Stimulated activated effector memory CD8-positive, alpha-beta T cell treated with anti-CD3 and anti-CD28 coated beads, Interleukin-12 subunit alpha, Interleukin-12 subunit beta, amount 100 ng/mL, for 72 hours (primary cell): ENCODE data around the gene LYPLAL1.
A peak's percentile ranks its signal among the peaks of the same experiment; 100 is the strongest.

Experiments
- ATAC-seq: fragments of 150-1000 bp; cut with Tn5 transposase; 2 replicates; pipeline ENCODE4 v1.10.0; 2021
- DNase-seq, 2 donors: peaks; one replicate each; pipeline ENCODE4 v3.0.0; 2021 to 2022; ENCODE audit warnings: low spot score in 2 of 2
- H3K27ac Mint-ChIP-seq: one replicate; pipeline ENCODE4 v1.8.0; 2022; ENCODE audit warnings: mild to moderate bottlenecking, mixed read lengths
- H3K36me3 Mint-ChIP-seq: one replicate; pipeline ENCODE4 v1.8.0; 2022; ENCODE audit warnings: mild to moderate bottlenecking, mixed read lengths
- H3K4me1 Mint-ChIP-seq: one replicate; pipeline ENCODE4 v1.8.0; 2022; ENCODE audit warnings: mixed read lengths
- H3K4me3 Mint-ChIP-seq: one replicate; pipeline ENCODE4 v1.8.0; 2022; ENCODE audit warnings: mild to moderate bottlenecking, mixed read lengths
- H3K9me3 Mint-ChIP-seq: one replicate; pipeline ENCODE4 v1.8.0; 2022; ENCODE audit warnings: mixed read lengths

Gene LYPLAL1

GRCh38 chr1:219151467-219151866 is 22.2 kb upstream of the LYPLAL1 start:
- H3K4me3 Mint-ChIP-seq = no peak overlapping the region
- no peaks in the 10 kb centered on the region for H3K4me1 Mint-ChIP-seq
- no peaks in the 10 kb centered on the region for H3K9me3 Mint-ChIP-seq
- no peak overlapping the region for H3K27ac Mint-ChIP-seq
- ATAC-seq (no peak), DNase-seq (no peak)
- no peaks in the 10 kb centered on the region for H3K36me3 Mint-ChIP-seq

GRCh38 chr1:219152751-219153150 is 20.9 kb upstream of the LYPLAL1 start:
- H3K36me3 Mint-ChIP-seq = no peaks in the 10 kb centered on the region
- DNase-seq (no peak), ATAC-seq (no peak)
- H3K4me3 Mint-ChIP-seq = no peak overlapping the region
- no peaks in the 10 kb centered on the region for H3K4me1 Mint-ChIP-seq
- no peak overlapping the region for H3K27ac Mint-ChIP-seq
- H3K9me3 Mint-ChIP-seq = no peaks in the 10 kb centered on the region

GRCh38 chr1:219153723-219154122 is 20.0 kb upstream of the LYPLAL1 start:
- Mint-ChIP-seq H3K9me3 (no peaks in the 10 kb centered on the region), H3K27ac (no peak overlapping the region), H3K4me3 (no peak overlapping the region), H3K4me1 (no peaks in the 10 kb centered on the region), H3K36me3 (no peaks in the 10 kb centered on the region)
- no peak for ATAC-seq
- DNase-seq = no peak

GRCh38 chr1:219155135-219155534 is 18.5 kb upstream of the LYPLAL1 start:
- DNase-seq = no peak
- no peak overlapping the region for H3K27ac Mint-ChIP-seq
- no peak overlapping the region for H3K4me3 Mint-ChIP-seq
- no peaks in the 10 kb centered on the region for H3K9me3 Mint-ChIP-seq
- ATAC-seq = no peak
- no peaks in the 10 kb centered on the region for H3K36me3 Mint-ChIP-seq
- H3K4me1 Mint-ChIP-seq = no peaks in the 10 kb centered on the region

- no peak overlapping the region for H3K4me3 Mint-ChIP-seq
- no peaks in the 10 kb centered on the region for H3K4me1 Mint-ChIP-seq
- ATAC-seq (no peak), DNase-seq (no peak)
- no peaks in the 10 kb centered on the region for H3K9me3 Mint-ChIP-seq
- H3K36me3 Mint-ChIP-seq = no peaks in the 10 kb centered on the region
- H3K27ac Mint-ChIP-seq = no peak overlapping the region
Observed at GRCh38 chr1:219159946-219160645, 13.6 kb upstream of the LYPLAL1 start.

GRCh38 chr1:219160967-219161366 is 12.7 kb upstream of the LYPLAL1 start:
- no peaks in the 10 kb centered on the region for H3K9me3 Mint-ChIP-seq
- H3K36me3 Mint-ChIP-seq = no peaks in the 10 kb centered on the region
- no peak for DNase-seq

GRCh38 chr1:219161371-219161770 is 12.3 kb upstream of the LYPLAL1 start:
- Mint-ChIP-seq H3K36me3 (no peaks in the 10 kb centered on the region), H3K4me1 (no peaks in the 10 kb centered on the region), H3K9me3 (no peaks in the 10 kb centered on the region), H3K27ac (no peak overlapping the region), H3K4me3 (no peak overlapping the region)
- no peak for DNase-seq
- no peak for ATAC-seq

More at GRCh38 chr1:219160967-219161366, 12.7 kb upstream of the LYPLAL1 start:
- H3K4me3 Mint-ChIP-seq = no peak overlapping the region
- no peak for ATAC-seq
- no peaks in the 10 kb centered on the region for H3K4me1 Mint-ChIP-seq
- no peak overlapping the region for H3K27ac Mint-ChIP-seq

- H3K36me3 Mint-ChIP-seq = no peaks in the 10 kb centered on the region
- DNase-seq = no peak
- ATAC-seq = no peak
- H3K27ac Mint-ChIP-seq = no peak overlapping the region
- no peaks in the 10 kb centered on the region for H3K9me3 Mint-ChIP-seq
- H3K4me1 Mint-ChIP-seq = no peaks in the 10 kb centered on the region
- no peak overlapping the region for H3K4me3 Mint-ChIP-seq
Observed at GRCh38 chr1:219163401-219163954, 10.2 kb upstream of the LYPLAL1 start.

GRCh38 chr1:219171192-219171935 is 2.3 kb upstream of the LYPLAL1 start:
- DNase-seq (no peak), ATAC-seq (no peak)
- no peak overlapping the region for H3K4me3 Mint-ChIP-seq
- no peak overlapping the region for H3K27ac Mint-ChIP-seq
- H3K9me3 Mint-ChIP-seq = no peaks in the 10 kb centered on the region
- peaks cover 23% of the 10 kb centered on the region for H3K4me1 Mint-ChIP-seq
- peaks cover 13% of the 10 kb centered on the region for H3K36me3 Mint-ChIP-seq

GRCh38 chr1:219172821-219173220 is 857 bp upstream of the LYPLAL1 start:
- Mint-ChIP-seq H3K9me3 (no peaks in the 10 kb centered on the region), H3K4me3 (peak overlapping the region; percentile 93), H3K4me1 (peaks cover 38% of the 10 kb centered on the region), H3K36me3 (peaks cover 13% of the 10 kb centered on the region), H3K27ac (no peak overlapping the region)
- ATAC-seq (no peak), DNase-seq (no peak)

- Mint-ChIP-seq H3K9me3 (no peaks in the 10 kb centered on the region), H3K4me1 (peaks cover 41% of the 10 kb centered on the region), H3K36me3 (peaks cover 13% of the 10 kb centered on the region), H3K4me3 (peak overlapping the region; percentile 93), H3K27ac (peak overlapping the region; percentile 96)
- DNase-seq (no peak), ATAC-seq (no peak)
Observed at GRCh38 chr1:219173434-219173757, 282 bp upstream of the LYPLAL1 start.

- Mint-ChIP-seq H3K27ac (peak overlapping the region; percentile 96), H3K4me1 (peaks cover 41% of the 10 kb centered on the region), H3K4me3 (peak overlapping the region; percentile 93), H3K9me3 (no peaks in the 10 kb centered on the region), H3K36me3 (peaks cover 18% of the 10 kb centered on the region)
- DNase-seq (no peak), ATAC-seq (peak; percentile 31)
Observed at GRCh38 chr1:219174460-219175211, 958 bp downstream of the LYPLAL1 start.

GRCh38 chr1:219175212-219175564 is 1.5 kb downstream of the LYPLAL1 start:
- ATAC-seq = no peak

GRCh38 chr1:219176168-219176567 is 2.5 kb downstream of the LYPLAL1 start:
- no peaks in the 10 kb centered on the region for H3K9me3 Mint-ChIP-seq
- H3K4me3 Mint-ChIP-seq = no peak overlapping the region
- peaks cover 41% of the 10 kb centered on the region for H3K4me1 Mint-ChIP-seq
- no peak overlapping the region for H3K27ac Mint-ChIP-seq
- no peak for ATAC-seq
- H3K36me3 Mint-ChIP-seq = peaks cover 29% of the 10 kb centered on the region
- DNase-seq = no peak

More at GRCh38 chr1:219175212-219175564, 1.5 kb downstream of the LYPLAL1 start:
- peaks cover 24% of the 10 kb centered on the region for H3K36me3 Mint-ChIP-seq
- H3K4me3 Mint-ChIP-seq = peak overlapping the region; percentile 93
- H3K9me3 Mint-ChIP-seq = no peaks in the 10 kb centered on the region
- DNase-seq = no peak
- H3K27ac Mint-ChIP-seq = peak overlapping the region; percentile 96
- H3K4me1 Mint-ChIP-seq = peaks cover 41% of the 10 kb centered on the region

- no peaks in the 10 kb centered on the region for H3K9me3 Mint-ChIP-seq
- H3K4me3 Mint-ChIP-seq = no peak overlapping the region
- DNase-seq (no peak), ATAC-seq (no peak)
- H3K27ac Mint-ChIP-seq = no peak overlapping the region
- H3K4me1 Mint-ChIP-seq = peaks cover 43% of the 10 kb centered on the region
- peaks cover 32% of the 10 kb centered on the region for H3K36me3 Mint-ChIP-seq
Observed at GRCh38 chr1:219177363-219177762, 3.7 kb downstream of the LYPLAL1 start.
